D341Med (cell line): ENCODE measurements around the gene SERINC5.
"Not testable (repeated sequence)": the region's sequence is repeated elsewhere in the genome, so short reads cannot be mapped to it uniquely, and the experiment has no call there.

Experiments used
- DNase-seq: peaks from one replicate; pipeline ENCODE4 v3.0.0; 2012; ENCODE audit warnings: low spot score

The SERINC5 gene

DNA sequence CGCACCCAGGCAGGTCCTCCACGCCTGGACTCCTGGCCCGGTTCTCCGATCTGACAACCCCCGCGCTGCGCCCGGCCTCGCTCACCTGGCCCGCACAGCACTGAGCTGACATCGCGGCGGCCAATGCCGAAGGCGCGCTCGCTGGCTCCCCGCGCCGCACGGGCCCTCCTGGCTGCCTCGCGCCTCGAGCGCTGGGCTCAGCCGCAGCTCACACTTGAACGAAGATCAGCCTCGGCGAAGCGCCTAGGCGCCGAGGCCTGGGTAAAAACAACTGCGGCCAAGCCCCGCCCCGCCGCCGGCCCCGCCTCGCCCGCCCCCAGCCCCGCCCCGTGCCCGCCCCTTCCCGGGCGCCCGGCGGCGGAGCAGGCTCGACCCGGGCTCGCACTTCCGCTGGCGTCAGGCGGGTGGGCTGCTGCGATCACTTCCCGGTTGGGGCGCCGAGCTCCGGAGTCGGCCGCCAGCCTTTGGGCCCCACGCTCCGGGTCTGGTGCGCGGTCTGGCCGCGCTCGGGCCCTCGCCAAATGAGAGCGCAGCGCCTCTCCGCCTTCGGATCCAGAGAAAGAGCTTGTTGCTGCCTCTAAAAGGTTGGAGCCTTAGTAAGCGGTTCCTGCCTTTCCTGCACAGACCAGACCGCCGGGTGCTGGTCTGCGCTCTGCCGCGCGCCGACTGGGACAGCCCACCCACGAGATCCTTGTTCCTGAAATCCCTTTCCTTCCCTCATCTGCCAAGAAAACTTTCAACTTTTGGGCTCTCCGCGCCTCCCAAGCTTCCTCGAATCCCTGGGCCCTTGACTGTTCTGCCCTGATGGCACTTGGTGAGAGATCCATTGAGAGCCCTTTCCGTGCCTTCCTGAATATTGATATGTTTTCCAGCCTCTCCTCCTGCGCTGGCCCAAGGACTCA, at the start of gene SERINC5:
TSS of gene SERINC5 (minus strand) at position 238 of the 902 bp plus-strand sequence. CDS start at position 112, 126 bp downstream.
- DNase-seq: peak; percentile 95

DNA sequence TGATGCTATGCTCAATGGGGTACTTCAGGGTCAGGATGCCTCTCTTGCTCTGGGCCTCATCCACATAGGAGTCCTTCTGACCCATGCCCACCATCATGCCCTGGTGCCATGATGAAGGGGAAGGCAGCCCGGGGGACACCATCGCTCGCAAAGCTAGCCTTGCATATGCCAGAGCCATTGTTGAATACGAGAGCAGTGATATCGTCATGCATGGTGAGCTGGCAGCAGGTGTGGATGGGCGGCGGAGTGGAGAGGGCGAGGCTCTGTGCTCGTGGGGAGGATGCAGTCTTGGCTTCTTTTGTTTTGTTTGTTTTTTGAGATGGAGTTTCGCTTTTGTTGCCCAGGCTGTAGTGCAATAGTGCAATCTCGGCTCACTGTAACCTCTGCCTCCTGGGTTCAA, 46.8 kb upstream of the SERINC5 start:
- no peak for DNase-seq

DNA sequence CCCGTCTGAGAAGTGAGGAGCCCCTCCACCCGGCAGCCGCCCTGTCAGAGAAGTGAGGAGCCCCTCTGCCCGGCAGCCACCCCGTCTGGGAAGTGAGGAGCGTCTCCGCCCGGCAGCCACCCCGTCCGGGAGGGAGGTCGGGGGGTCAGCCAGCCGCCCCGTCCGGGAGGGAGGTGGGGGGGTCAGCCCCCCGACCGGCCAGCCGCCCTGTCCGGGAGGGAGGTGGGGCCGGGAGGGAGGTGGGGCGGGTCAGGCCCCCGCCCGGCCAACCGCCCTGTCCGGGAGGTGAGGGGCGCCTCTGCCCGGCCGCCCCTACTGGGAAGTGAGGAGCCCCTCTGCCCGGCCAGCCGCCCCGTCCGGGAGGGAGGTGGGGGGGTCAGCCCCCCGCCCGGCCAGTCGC, 45.5 kb upstream of the SERINC5 start:
- not testable (repeated sequence) for DNase-seq

DNA sequence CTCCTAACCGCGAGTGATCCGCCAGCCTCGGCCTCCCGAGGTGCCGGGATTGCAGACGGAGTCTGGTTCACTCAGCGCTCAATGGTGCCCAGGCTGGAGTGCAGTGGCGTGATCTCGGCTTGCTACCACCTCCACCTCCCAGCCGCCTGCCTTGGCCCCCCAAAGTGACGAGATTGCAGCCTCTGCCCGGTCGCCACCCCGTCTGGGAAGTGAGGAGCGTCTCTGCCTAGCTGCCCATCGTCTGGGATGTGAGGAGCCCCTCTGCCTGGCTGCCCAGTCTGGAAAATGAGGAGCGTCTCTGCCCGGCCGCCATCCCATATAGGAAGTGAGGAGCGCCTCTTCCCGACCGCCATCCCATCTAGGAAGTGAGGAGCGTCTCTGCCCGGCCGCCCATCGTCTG, 44.9 kb upstream of the SERINC5 start:
- DNase-seq: not testable (repeated sequence)

DNA sequence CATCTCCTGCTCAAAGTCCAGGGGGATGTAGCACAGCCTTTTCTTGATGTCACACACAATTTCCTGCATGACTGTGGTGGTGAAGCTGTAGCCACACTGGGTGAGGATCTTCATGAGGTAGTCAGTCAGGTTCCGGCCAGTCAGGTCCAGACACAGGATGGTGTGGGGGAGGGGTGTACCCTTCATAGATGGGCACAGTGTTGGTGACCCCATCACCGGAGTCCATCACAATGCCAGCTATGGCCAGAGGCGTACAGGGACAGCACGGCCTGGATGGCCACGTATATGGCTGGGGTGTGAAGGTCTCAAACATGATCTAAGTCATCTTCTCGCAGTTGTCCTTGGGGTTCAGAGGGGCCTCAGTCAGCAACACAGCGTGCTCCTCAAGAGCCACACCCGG, 44.3 kb upstream of the SERINC5 start:
- no peak for DNase-seq

DNA sequence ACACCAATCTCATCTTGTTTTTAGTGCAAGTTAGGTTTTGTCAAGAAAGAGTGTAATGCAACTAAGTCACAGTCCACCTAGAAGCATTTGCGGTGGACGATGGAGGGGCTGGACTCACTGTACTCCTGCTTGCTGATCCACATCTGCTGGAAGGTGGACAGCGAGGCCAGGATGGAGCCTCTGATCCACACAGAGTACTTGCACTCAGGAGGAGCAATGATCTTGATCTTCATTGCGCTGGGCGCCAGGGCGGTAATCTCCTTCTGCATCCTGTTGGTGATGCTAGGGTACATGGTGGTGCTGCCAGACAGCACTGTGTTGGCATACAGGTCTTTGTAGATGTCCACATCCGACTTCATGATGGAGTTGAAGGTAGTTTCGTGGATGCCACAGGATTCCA, 43.8 kb upstream of the SERINC5 start:
- DNase-seq: no peak

DNA sequence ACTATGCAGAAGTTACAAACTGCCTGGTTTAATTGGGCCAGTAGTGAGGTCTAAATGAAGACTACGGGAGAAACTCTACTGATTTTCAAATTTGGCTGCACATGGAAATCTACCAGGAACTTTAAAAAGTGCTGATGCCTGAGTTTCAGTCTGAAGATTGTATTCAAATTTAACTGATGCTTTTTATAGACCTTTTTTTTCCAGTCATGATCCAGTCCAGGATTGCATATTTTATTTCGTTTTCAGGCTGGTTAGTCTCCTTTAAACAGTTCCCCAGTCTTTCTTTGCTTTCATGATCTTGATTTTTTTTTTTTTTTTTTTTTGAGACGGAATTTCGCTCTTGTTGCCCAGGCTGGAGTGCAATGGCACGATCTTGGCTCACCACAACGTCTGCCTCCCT, 40.3 kb upstream of the SERINC5 start:
- no peak for DNase-seq

DNA sequence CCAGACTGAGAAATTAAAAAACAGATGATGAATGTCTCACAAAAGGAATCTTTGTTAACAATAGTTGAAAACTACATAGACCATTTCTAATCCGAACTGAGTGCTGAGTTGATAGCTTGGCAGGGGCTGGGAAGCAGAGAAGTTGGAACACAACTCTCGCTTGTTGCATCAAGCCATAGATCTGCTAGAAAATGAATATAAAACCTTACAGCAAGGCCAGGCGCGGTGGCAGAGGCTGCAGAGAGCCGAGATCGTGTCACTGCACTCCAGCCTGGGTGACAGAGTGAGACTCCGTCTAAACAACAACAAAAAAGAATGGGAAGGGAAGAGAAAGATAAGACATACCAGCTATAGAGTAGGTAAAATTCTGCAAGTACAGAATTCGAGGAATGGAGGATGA, 35.9 kb upstream of the SERINC5 start:
- DNase-seq: no peak

DNA sequence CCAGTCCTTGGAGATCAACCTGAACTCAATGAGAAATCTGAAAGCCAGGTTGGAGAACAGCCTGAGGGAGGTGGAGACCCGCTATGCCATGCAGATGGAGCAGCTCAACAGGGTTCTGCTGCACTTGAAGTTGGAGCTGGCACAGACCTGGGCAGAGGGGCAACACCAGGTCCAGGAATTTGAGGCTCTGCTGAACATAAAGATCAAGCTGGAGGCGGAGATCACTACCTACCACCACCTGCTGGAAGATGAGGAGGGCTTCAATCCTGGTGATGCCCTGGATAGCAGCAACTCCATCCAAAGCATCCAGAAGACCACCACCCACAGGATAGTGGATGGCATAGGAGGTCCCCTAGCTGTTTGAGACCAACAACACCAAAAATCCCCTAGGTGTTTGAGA, 33.5 kb upstream of the SERINC5 start:
- DNase-seq: no peak

DNA sequence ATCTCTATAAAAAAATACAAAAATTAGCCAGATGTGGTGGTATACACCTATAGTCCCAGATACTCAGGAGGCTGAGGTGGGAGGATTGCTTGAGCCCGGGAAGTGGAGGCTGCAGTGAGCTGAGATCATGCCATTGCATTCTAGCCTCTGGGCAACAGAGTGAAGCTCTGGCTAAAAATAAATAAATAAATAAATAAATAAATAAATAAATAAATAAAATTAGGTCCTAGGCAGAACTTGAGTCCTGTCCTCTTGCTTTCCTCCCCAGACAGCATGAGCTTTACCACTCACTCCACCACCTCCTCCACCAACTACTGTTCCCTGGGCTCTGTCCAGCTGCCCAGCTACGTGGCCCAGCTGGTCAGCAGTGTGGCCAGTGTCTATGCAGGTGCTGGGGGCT, 32.3 kb upstream of the SERINC5 start:
- DNase-seq: no peak

DNA sequence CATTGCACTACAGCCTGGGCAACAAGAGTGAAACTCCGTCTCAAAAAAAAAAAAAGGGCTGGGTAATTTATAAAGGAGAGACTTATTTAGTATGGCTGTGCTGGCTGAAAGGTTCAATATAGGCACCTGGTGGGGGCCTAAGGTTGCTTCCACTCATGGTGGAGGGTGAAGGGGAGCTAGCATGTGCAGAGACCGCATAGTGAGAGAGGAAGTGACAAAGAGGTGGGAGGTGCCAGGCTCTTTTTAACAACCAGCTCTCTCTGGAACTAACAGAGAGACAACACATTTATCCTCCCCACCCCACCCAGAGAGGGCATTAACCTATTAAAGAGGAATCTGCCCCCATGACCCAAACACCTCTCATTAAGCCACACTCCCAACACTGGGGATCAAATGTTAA, 28.9 kb upstream of the SERINC5 start:
- DNase-seq: no peak

DNA sequence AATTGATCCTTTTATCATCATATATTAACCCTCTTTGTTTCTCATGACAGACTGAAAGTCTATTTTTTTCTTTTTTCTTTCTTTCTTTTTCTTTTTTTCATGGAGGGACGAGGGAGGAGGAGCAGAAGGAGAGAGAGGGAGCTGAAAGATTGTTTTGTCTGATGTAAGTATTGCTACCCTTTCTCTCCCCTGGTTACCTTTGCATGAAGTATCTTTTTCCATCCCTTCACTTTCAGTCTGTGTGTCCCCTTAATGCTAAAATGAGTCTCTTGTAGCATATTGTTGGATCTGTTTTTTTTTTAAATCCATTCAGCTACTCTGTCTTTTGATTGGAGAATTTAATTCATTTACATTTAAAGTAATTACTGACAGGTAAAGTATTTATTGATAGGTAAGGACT, 27.5 kb upstream of the SERINC5 start:
- no peak for DNase-seq

DNA sequence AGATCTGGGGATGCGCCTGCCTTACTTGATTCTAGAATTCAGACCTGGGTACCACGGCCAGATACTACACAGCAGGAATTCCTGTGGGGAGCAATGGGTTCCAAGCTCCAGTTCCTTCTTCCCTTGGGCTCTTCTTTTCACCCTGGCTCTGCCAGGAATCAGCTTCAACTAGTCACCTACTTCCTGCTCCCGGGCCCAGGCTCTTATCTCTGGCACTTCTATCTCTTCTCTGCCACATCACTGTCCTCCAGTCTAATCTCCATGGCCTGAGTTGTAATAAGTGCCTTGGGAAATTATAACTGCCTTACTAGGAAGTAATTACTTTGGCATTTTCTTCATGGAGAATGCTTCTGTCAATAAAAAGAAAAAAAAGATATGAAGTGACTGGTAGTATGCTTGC, 26.2 kb upstream of the SERINC5 start:
- DNase-seq: no peak

DNA sequence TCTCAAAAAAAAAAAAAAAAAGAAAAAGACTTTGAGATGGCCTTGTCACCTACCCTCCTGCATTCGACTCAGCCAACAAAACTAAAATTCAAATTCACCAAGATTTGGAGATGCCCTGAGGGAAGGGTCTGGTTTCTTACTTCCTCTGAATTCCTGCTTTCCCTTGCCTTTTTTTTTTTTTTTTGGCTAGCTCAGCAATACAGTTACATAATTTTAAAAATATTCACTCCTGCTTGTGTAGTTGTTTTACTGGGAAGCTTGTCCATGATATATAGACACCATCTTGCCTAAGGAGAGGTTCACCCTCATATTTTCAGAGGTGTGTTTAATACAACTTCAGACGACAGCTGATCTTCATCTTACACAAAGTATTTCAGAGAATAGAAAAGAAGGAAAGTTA, 21.3 kb upstream of the SERINC5 start:
- no peak for DNase-seq

DNA sequence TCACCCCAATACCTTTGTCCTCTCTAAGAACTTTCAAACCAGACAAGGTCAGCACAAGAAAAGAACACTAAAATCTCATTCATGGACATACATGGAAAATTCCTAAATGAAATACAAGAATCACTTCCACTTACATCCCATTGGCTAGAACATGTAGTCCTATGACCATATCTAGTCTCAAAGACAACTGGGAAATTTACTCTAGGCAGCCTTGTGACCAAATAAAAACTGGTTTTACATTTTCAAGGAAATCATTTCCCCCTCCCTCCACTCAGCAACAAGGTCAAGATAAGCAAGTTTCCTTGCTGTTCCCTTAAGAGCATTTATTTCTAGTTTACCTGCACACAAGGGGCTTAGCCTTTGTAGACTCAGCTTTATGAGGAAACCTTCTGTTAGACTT, 20.3 kb upstream of the SERINC5 start:
- no peak for DNase-seq

DNA sequence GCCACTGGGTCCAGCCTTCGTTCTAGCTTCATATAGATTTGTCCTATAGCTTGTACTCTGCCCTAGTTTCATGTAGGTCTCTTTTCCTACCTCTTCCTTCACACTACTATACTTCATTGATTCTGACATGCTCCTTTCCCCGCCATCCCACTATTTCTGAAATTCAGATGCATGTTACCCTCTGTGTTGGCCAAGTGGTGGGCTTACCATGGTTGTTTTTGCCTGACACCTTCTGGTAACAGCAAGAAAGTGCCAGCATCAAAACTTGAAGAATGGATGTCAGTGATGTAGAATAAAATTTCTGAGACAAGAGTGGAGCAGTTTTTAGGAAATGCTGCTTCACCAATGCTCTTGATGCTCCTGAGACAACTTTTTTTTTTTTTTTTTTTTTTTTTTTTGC, 19.5 kb upstream of the SERINC5 start:
- DNase-seq: peak; percentile 47

DNA sequence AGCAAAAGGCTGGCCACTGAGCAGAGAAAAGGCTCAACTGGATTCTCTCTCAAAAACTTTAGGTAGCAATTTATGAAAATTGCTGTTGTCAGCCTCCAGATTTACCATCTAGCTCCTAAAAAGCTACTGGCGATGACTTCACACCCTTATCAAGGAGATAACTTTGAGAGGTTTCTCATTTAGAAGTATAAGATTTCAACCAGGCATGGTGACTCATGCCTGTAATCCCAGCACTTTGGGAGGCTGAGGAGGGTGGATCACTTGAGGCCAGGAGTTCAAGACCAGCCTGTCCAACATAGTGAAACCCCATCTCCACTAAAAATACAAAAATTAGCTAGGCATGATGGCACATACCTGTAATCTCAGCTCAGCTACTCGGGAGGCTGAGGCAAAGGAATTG, 14.7 kb upstream of the SERINC5 start:
- not testable (repeated sequence) for DNase-seq

DNA sequence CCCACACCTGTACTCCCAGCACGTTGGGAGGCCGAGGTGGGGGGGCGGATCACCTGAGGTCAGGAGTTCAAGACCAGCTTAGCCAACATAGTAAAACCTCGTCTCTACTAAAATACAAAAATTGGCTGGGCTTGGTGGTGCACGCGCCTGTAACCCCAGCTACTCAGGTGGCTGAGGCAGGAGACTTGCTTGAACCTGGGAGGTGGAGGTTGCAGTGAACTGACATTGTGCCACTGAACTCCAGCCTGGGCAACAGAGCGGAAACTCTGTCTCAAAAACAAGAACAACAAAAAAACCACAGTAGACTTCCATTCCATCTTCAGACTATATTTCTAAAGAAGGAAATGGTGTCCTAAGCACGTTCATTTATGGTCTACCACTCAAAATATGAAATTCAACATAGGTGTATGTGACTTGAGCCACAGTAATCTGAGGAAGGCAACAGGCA, 14.2 kb upstream of the SERINC5 start:
- no peak for DNase-seq

DNA sequence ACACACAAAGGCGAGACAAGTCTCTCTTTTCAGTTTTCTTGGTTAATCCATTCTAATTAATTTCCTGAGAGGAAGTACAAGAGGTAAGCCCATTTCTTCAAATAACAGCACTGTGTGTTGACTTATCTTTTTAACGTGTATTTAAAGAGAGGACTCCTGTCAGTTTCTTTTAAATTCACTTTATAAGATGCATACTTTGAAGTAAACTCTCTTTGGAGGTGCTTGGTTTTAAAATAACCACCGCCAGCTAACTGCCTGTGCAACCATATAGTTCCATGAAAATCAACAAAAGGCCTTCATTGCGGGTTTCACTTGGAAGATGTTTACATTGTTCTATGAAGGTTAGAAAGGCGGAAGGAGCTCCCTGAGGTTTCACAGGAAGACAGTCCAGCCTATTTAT, 13.1 kb upstream of the SERINC5 start:
- DNase-seq: no peak

DNA sequence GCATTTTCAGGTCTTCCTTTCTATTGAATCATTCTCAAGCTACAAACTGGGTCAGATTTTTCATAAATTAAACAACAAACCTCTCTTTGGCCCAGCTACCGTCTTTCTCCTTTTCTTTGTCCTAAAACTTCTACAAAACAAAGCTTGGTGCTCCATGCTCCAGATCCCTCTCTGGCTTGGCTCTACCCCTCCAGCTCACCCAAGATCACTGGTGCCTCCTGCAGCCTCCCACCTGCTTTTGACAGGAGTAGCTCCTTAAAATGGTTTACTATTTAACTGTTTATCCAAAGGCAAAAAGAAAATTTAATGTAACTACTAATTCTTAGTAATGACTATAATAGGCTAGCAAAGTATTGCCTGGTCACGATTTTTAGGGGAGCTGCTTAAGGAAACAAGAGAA, 10.7 kb upstream of the SERINC5 start:
- no peak for DNase-seq

DNA sequence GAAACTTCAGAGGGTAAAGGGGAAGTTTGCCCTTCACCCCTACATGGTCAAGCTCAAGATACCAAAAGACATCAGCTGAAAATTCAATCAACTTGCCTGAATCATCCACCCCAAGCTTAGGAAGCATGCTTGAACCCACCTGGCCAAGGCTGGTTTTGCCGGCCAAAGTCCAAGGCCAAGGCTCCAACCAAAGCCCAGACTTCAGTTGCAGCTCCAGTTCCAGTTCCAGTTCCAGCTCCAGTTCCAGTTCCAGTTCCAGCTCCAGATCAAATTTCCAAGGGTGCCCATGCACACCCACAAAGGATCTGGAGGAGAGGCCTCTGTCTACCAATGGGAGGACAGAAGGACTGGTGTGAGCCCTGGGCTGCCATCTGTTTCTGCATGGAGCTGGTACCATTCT, 4.6 kb upstream of the SERINC5 start:
- DNase-seq: no peak

DNA sequence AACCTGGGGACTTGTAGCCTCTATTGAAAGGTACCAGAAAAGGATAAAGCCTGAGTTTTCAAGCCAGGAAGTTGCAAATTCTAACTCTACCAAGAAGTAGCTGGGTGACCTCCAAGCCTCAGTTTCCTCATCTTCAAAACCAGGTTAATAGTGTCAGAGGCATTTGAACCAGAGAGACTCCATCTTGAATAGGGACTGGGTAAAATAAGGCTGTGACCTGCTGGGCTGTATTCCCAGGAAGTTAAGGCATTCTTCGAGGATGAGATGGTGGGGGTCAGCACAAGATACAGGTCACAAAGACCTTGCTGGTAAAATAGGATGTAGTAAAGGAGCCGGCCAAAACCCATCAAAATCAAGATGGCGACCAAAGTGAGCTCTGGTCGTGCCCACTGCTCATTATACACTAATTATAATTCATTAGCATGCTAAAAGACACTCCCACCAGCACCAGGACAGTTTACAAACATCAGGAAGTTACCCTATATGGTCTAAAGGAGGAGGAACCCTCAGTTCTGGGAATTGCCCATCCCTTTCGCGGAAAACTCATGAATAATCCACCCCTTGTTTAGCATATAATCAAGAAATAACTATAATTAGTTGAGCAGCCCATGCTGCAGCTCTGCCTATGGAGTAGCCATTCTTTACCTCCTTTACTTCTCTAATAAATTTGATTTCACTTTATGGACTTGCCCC, 3.8 kb upstream of the SERINC5 start:
- DNase-seq: no peak

DNA sequence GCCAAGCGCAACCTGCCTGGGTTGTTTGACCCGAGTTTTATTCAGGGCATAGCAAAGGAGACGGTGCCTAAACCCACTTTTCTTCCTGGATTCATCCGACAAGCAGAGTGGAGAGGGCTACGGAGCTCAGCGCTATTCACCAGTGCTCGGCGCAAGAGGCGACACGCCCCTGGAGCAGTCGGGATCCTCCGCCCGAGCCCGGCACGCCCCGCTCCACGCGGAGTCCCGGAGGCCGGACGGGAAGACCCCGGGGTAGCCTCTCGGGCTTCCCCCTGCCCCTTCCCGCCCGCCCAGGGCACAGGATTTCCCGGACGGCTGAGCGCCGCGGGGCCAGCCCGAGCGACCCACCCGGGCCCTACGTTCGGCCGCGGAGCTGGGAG, 427 bp downstream of the SERINC5 start:
- peak; percentile 84 for DNase-seq
